ENCODE results near the gene CACNA1G. TPM values are rescaled to one million over a fixed set of nuclear protein-coding genes. Genes with fewer than 3 reads are reported as not detected.

Gene CACNA1G
- total RNA-seq, 2 donors from 2014 or later = 0.84 to 1.1 TPM

DNA sequence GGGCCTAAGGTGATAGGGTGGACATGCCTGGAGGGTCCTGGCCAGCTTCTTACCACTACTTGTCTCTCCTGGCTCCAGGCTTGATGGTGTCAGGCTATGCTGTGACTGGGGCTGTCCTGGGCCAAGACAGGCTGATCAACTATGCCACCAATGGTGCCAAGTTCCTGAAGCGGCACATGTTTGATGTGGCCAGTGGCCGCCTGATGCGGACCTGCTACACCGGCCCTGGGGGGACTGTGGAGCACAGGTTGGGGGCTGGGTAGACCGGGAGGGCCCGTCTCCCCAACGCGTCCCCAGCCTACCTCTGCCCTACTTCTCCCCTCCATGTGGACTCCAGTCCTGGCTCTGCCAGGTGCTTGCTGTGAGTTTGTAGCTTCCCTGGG lies 9.1 kb upstream of the CACNA1G start:
- 94 to 95% methylated on average over 4 to 8 of the region's 8 CpGs for WGBS, 2 experiments (ENCODE audit: insufficient coverage in 1 of 2, insufficient read length in 1 of 2)
- H3K4me3 ChIP-seq (ENCODE audit: low read length) = no peak overlapping the region
- Mint-ChIP-seq H3K27me3 (ENCODE audit: insufficient read depth) (peaks cover 7% of the 10 kb centered on the region), H3K36me3 (ENCODE audit: low read depth) (peaks cover 7% of the 10 kb centered on the region), H3K27ac (no peak overlapping the region), H3K4me3 (no peak overlapping the region), H3K4me1 (no peaks in the 10 kb centered on the region), H3K9me3 (no peaks in the 10 kb centered on the region)
- no peak overlapping the region for H3K9ac ChIP-seq (ENCODE audit: extremely low read depth, low read length, poor library complexity, severe bottlenecking)
- no peaks in the 10 kb centered on the region for H3K9me3 ChIP-seq (ENCODE audit: control insufficient read depth, low read length)
- no peak overlapping the region for H3K27ac ChIP-seq (ENCODE audit: low read depth, low read length)
- H3K4me1 ChIP-seq (ENCODE audit: control insufficient read depth, insufficient read depth, low read length) = peaks cover 6% of the 10 kb centered on the region
- TF ChIP-seq, protein P1, sequence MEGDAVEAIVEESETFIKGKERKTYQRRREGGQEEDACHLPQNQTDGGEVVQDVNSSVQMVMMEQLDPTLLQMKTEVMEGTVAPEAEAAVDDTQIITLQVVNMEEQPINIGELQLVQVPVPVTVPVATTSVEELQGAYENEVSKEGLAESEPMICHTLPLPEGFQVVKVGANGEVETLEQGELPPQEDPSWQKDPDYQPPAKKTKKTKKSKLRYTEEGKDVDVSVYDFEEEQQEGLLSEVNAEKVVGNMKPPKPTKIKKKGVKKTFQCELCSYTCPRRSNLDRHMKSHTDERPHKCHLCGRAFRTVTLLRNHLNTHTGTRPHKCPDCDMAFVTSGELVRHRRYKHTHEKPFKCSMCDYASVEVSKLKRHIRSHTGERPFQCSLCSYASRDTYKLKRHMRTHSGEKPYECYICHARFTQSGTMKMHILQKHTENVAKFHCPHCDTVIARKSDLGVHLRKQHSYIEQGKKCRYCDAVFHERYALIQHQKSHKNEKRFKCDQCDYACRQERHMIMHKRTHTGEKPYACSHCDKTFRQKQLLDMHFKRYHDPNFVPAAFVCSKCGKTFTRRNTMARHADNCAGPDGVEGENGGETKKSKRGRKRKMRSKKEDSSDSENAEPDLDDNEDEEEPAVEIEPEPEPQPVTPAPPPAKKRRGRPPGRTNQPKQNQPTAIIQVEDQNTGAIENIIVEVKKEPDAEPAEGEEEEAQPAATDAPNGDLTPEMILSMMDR (conservative IDR thresholded peaks at IDR 0.05) = no peak
- H3K36me3 ChIP-seq (ENCODE audit: control insufficient read depth, insufficient read depth, low read length) = no peaks in the 10 kb centered on the region
- H3K27me3 ChIP-seq (ENCODE audit: control insufficient read depth, insufficient read depth, low read length, poor library complexity, severe bottlenecking) = peaks cover 6% of the 10 kb centered on the region
- no peak for DNase-seq

GRCh38 chr17:50551884-50552283 lies 8.6 kb upstream of the CACNA1G start:
- TF ChIP-seq, protein P1 (conservative IDR thresholded peaks at IDR 0.05) = no peak
- Mint-ChIP-seq H3K4me1 (no peaks in the 10 kb centered on the region), H3K4me3 (no peak overlapping the region), H3K36me3 (ENCODE audit: low read depth) (peaks cover 7% of the 10 kb centered on the region), H3K9me3 (no peaks in the 10 kb centered on the region), H3K27me3 (ENCODE audit: insufficient read depth) (peaks cover 10% of the 10 kb centered on the region), H3K27ac (no peak overlapping the region)
- DNase-seq = no peak
- Histone ChIP-seq H3K27ac (ENCODE audit: low read depth, low read length) (no peak overlapping the region), H3K4me3 (ENCODE audit: low read length) (no peak overlapping the region), H3K9ac (ENCODE audit: extremely low read depth, low read length, poor library complexity, severe bottlenecking) (no peak overlapping the region), H3K27me3 (ENCODE audit: control insufficient read depth, insufficient read depth, low read length, poor library complexity, severe bottlenecking) (peaks cover 11% of the 10 kb centered on the region), H3K4me1 (ENCODE audit: control insufficient read depth, insufficient read depth, low read length) (peaks cover 6% of the 10 kb centered on the region), H3K36me3 (ENCODE audit: control insufficient read depth, insufficient read depth, low read length) (no peaks in the 10 kb centered on the region), H3K9me3 (ENCODE audit: control insufficient read depth, low read length) (no peaks in the 10 kb centered on the region)
- WGBS, 2 experiments (ENCODE audit: insufficient coverage in 1 of 2, insufficient read length in 1 of 2) = 90 to 93% methylated on average over 7 to 12 of the region's 12 CpGs

- Histone ChIP-seq H3K4me1 (ENCODE audit: control insufficient read depth, insufficient read depth, low read length) (no peaks in the 10 kb centered on the region), H3K27ac (ENCODE audit: low read depth, low read length) (no peak overlapping the region), H3K9me3 (ENCODE audit: control insufficient read depth, low read length) (no peaks in the 10 kb centered on the region), H3K9ac (ENCODE audit: extremely low read depth, low read length, poor library complexity, severe bottlenecking) (no peak overlapping the region), H3K4me3 (ENCODE audit: low read length) (no peak overlapping the region), H3K27me3 (ENCODE audit: control insufficient read depth, insufficient read depth, low read length, poor library complexity, severe bottlenecking) (peaks cover 34% of the 10 kb centered on the region), H3K36me3 (ENCODE audit: control insufficient read depth, insufficient read depth, low read length) (no peaks in the 10 kb centered on the region)
- no peak for DNase-seq
- Mint-ChIP-seq H3K27ac (no peak overlapping the region), H3K27me3 (ENCODE audit: insufficient read depth) (peaks cover 33% of the 10 kb centered on the region), H3K4me3 (no peak overlapping the region), H3K9me3 (no peaks in the 10 kb centered on the region), H3K36me3 (ENCODE audit: low read depth) (peaks cover 7% of the 10 kb centered on the region), H3K4me1 (peaks cover 7% of the 10 kb centered on the region)
- TF ChIP-seq, protein P1 (conservative IDR thresholded peaks at IDR 0.05) = no peak
- WGBS, 2 experiments (ENCODE audit: insufficient coverage in 1 of 2, insufficient read length in 1 of 2) = 92 to 93% methylated on average over 4 to 17 of the region's 17 CpGs
These were observed 6.3 kb upstream of the CACNA1G start for GRCh38 chr17:50554201-50554600.

Data from endodermal cell (in vitro differentiated cells).